DLD1 (cell line): ENCODE results near the gene GTF2A1L.
"Not testable (repeated sequence)": the region's sequence is repeated elsewhere in the genome, so short reads cannot be mapped to it uniquely, and the experiment has no call there.

Source experiments
- in situ Hi-C: cut with HindIII; loops from 2 replicates; pipeline ENCODE4 v1.10.0; 2017; ENCODE audit warnings: low sequenced_read_pairs

The GTF2A1L gene

GRCh38 chr2:48694149-48694548, 76.5 kb downstream of the GTF2A1L start:
- in situ Hi-C loops: no loop called here

GRCh38 chr2:48695991-48696390, 78.3 kb downstream of the GTF2A1L start:
- in situ Hi-C loops: no loop called here

- in situ Hi-C loops: no loop called here
Observed at GRCh38 chr2:48696881-48697280, 79.2 kb downstream of the GTF2A1L start.

- in situ Hi-C loops: no loop called here
Observed at GRCh38 chr2:48699348-48699930, 81.8 kb downstream of the GTF2A1L start.

GRCh38 chr2:48703621-48704020, 86.0 kb downstream of the GTF2A1L start:
- in situ Hi-C loops: not testable (repeated sequence)

GRCh38 chr2:48707466-48707865, 89.8 kb downstream of the GTF2A1L start:
- in situ Hi-C loops: no loop called here

- in situ Hi-C loops: no loop called here
Observed at GRCh38 chr2:48709096-48710034, 91.7 kb downstream of the GTF2A1L start.

GRCh38 chr2:48711343-48711742, 93.7 kb downstream of the GTF2A1L start:
- in situ Hi-C loops: no loop called here

GRCh38 chr2:48712151-48712550, 94.5 kb downstream of the GTF2A1L start:
- in situ Hi-C loops: no loop called here

GRCh38 chr2:48713647-48714046, 96.0 kb downstream of the GTF2A1L start:
- in situ Hi-C loops: no loop called here

- in situ Hi-C loops: no loop called here
Observed at GRCh38 chr2:48714245-48714644, 96.6 kb downstream of the GTF2A1L start.

- in situ Hi-C loops: no loop called here
Observed at GRCh38 chr2:48715042-48715899, 97.6 kb downstream of the GTF2A1L start.

GRCh38 chr2:48715956-48716355, 98.3 kb downstream of the GTF2A1L start:
- in situ Hi-C loops: no loop called here

- in situ Hi-C loops: no loop called here
Observed at GRCh38 chr2:48717846-48718245, 100.2 kb downstream of the GTF2A1L start.

GRCh38 chr2:48719480-48720177, 102.0 kb downstream of the GTF2A1L start:
- in situ Hi-C loops: no loop called here

GRCh38 chr2:48721158-48721557, 103.5 kb downstream of the GTF2A1L start:
- in situ Hi-C loops: no loop called here

- in situ Hi-C loops: no loop called here
Observed at GRCh38 chr2:48722391-48722790, 104.7 kb downstream of the GTF2A1L start.

- in situ Hi-C loops: no loop called here
Observed at GRCh38 chr2:48723129-48723528, 105.5 kb downstream of the GTF2A1L start.

- in situ Hi-C loops: no loop called here
Observed at GRCh38 chr2:48724278-48724677, 106.6 kb downstream of the GTF2A1L start.

GRCh38 chr2:48725696-48726494, 108.2 kb downstream of the GTF2A1L start:
- in situ Hi-C loops: loop anchor here (25.0 kb wide), 1 partner anchor 89 kb away; no protein-coding TSS in a partner anchor
